ENCODE data around the gene MRPL41. TPM values are rescaled to one million over a fixed set of nuclear protein-coding genes. Genes with fewer than 3 reads are reported as not detected.

MRPL41 gene
- total and polyA plus RNA-seq, 2 of the 13 experiments (the other 11 are each of a cell fraction or from before 2014, with no cell fraction given): 20.9 to 54.0 TPM

DNA sequence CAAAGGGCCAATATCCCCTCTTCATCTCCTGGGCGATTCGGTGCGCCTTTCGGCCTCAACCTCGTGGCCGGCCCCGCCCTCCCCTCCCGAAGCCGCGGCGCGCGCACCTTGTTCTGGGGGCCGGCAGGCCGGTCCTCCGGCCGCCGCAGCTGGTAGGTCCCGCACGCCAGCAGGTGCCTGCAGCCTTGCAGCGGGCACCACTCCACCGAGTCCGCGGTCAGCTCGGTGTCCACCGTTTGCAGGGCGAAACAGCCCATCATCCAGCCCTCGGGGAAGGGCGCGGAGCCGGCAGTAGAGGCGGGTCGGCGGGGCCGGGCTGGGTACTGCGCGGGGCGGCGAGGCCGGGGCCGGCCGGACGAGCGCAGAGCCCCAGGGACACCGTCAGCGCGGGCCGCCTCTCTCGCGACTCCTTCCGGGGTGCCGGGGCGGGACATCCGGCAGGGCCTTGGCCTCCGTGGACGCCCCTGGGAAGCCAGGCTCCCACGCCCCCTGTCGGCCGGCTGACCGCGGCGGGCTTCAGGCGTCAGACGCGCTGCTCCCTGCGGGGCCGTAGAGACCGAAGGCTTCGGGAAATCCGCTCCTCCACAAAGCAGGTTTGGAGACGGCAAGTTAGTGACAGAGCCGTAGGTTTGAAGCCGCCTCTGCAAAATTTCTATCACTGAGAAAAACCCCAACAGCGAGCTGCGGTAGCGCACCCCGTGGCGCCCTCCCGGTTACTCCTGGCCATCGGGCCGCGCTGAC lies 27.0 kb downstream of the MRPL41 start, which contains the start of gene DPH7 (continued):
- TF ChIP-seq, protein P1, sequence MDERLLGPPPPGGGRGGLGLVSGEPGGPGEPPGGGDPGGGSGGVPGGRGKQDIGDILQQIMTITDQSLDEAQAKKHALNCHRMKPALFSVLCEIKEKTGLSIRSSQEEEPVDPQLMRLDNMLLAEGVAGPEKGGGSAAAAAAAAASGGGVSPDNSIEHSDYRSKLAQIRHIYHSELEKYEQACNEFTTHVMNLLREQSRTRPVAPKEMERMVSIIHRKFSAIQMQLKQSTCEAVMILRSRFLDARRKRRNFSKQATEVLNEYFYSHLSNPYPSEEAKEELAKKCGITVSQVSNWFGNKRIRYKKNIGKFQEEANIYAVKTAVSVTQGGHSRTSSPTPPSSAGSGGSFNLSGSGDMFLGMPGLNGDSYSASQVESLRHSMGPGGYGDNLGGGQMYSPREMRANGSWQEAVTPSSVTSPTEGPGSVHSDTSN (CRISPR knock-in tag; IDR thresholded peaks at IDR 0.05): no peak
- TF ChIP-seq ZNF672 (CRISPR knock-in tag; IDR thresholded peaks at IDR 0.05) (0 out of 2 replicates have a peak, but pooled peaks have one; percentile 56), NFIC (IDR thresholded peaks at IDR 0.05; ENCODE audit: low read length) (no peak), KLF12 (CRISPR knock-in tag; IDR thresholded peaks at IDR 0.05; ENCODE audit: borderline replicate concordance) (peak; percentile 68; the same call in 1 of the 2 replicates), MED1 (CRISPR knock-in tag; IDR thresholded peaks at IDR 0.05) (peak; percentile 75), ZNF180 (CRISPR knock-in tag; IDR thresholded peaks at IDR 0.05; ENCODE audit: borderline replicate concordance, low read depth) (no peak), JUND (CRISPR knock-in tag; IDR thresholded peaks at IDR 0.05) (peak; percentile 46; the same call in 1 of the 2 replicates), POLR2AphosphoS2 (IDR thresholded peaks at IDR 0.05; ENCODE audit: low read depth, low read length) (no peak)
- TF ChIP-seq, protein P2, sequence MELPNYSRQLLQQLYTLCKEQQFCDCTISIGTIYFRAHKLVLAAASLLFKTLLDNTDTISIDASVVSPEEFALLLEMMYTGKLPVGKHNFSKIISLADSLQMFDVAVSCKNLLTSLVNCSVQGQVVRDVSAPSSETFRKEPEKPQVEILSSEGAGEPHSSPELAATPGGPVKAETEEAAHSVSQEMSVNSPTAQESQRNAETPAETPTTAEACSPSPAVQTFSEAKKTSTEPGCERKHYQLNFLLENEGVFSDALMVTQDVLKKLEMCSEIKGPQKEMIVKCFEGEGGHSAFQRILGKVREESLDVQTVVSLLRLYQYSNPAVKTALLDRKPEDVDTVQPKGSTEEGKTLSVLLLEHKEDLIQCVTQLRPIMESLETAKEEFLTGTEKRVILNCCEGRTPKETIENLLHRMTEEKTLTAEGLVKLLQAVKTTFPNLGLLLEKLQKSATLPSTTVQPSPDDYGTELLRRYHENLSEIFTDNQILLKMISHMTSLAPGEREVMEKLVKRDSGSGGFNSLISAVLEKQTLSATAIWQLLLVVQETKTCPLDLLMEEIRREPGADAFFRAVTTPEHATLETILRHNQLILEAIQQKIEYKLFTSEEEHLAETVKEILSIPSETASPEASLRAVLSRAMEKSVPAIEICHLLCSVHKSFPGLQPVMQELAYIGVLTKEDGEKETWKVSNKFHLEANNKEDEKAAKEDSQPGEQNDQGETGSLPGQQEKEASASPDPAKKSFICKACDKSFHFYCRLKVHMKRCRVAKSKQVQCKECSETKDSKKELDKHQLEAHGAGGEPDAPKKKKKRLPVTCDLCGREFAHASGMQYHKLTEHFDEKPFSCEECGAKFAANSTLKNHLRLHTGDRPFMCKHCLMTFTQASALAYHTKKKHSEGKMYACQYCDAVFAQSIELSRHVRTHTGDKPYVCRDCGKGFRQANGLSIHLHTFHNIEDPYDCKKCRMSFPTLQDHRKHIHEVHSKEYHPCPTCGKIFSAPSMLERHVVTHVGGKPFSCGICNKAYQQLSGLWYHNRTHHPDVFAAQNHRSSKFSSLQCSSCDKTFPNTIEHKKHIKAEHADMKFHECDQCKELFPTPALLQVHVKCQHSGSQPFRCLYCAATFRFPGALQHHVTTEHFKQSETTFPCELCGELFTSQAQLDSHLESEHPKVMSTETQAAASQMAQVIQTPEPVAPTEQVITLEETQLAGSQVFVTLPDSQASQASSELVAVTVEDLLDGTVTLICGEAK (IDR thresholded peaks at IDR 0.05): peak; percentile 52
- TF ChIP-seq, protein P2 (CRISPR knock-in tag; IDR thresholded peaks at IDR 0.05): no peak; the same call in 1 of the 2 replicates
- TF ChIP-seq, protein P3, sequence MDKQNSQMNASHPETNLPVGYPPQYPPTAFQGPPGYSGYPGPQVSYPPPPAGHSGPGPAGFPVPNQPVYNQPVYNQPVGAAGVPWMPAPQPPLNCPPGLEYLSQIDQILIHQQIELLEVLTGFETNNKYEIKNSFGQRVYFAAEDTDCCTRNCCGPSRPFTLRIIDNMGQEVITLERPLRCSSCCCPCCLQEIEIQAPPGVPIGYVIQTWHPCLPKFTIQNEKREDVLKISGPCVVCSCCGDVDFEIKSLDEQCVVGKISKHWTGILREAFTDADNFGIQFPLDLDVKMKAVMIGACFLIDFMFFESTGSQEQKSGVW (CRISPR knock-in tag; IDR thresholded peaks at IDR 0.05; ENCODE audit: borderline replicate concordance): no peak
- TF ChIP-seq, protein P4, sequence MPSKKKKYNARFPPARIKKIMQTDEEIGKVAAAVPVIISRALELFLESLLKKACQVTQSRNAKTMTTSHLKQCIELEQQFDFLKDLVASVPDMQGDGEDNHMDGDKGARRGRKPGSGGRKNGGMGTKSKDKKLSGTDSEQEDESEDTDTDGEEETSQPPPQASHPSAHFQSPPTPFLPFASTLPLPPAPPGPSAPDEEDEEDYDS (CRISPR knock-in tag; IDR thresholded peaks at IDR 0.05): peak; percentile 38; the same call in 1 of the 2 replicates
- TF ChIP-seq, protein P5, sequence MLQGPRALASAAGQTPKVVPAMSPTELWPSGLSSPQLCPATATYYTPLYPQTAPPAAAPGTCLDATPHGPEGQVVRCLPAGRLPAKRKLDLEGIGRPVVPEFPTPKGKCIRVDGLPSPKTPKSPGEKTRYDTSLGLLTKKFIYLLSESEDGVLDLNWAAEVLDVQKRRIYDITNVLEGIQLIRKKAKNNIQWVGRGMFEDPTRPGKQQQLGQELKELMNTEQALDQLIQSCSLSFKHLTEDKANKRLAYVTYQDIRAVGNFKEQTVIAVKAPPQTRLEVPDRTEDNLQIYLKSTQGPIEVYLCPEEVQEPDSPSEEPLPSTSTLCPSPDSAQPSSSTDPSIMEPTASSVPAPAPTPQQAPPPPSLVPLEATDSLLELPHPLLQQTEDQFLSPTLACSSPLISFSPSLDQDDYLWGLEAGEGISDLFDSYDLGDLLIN (CRISPR knock-in tag; IDR thresholded peaks at IDR 0.05; ENCODE audit: borderline replicate concordance): 0 out of 2 replicates have a peak, but pooled peaks have one; percentile 36
- TF ChIP-seq, protein P6, sequence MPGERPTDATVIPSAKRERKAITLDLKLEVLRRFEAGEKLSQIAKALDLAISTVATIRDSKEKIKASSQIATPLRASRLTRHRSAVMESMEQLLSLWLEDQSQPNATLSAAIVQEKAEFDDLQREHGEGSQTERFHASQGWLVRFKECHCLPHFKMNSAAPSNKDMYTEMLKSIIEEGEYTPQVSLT (CRISPR knock-in tag; IDR thresholded peaks at IDR 0.05; ENCODE audit: borderline replicate concordance, low read depth): no peak

All from HepG2 (cell line).